ENCODE data around the gene HEXIM2.

DNA sequence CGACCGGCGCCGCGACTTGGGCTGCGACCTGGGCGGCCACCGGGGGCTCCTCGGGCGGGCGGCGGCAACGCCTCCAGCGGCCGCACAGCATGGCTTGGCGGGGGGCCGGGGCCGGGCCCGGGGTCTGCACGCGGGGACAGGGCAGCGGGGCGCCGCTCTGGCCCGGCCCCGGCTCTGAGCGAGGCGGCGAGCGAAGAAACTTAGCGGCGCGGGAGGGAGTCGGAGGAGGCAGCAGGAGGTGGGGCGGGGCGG lies 29.4 kb upstream of the HEXIM2 start, which contains the start of gene PLCD3:
- TF ChIP-seq MXI1 (IDR thresholded peaks at IDR 0.05; ENCODE audit: borderline replicate concordance, low read depth, low read length) (no peak), USF2 (IDR thresholded peaks at IDR 0.05; ENCODE audit: low read depth, low read length) (no peak), SMC3 (IDR thresholded peaks at IDR 0.05; ENCODE audit: low read depth, low read length) (no peak), BHLHE40 (IDR thresholded peaks at IDR 0.05; ENCODE audit: low read depth, low read length) (no peak), CHD1 (IDR thresholded peaks at IDR 0.05; ENCODE audit: low read depth, low read length) (no peak), RFX5 (IDR thresholded peaks at IDR 0.05; ENCODE audit: low read depth, low read length) (no peak), POLR2A (IDR thresholded peaks at IDR 0.05; ENCODE audit: low read depth, low read length) (no peak), MAFK (IDR thresholded peaks at IDR 0.05; ENCODE audit: low read depth, low read length) (no peak), CEBPB (IDR thresholded peaks at IDR 0.05; ENCODE audit: low read depth, low read length) (no peak), RAD21 (IDR thresholded peaks at IDR 0.05; ENCODE audit: low read length) (no peak), NFE2L2 (IDR thresholded peaks at IDR 0.05; ENCODE audit: low read depth, low read length) (no peak), MAZ (IDR thresholded peaks at IDR 0.05; ENCODE audit: borderline replicate concordance, low read depth, low read length) (no peak; the same call in 1 of the 2 replicates)
- TF ChIP-seq, protein P1, sequence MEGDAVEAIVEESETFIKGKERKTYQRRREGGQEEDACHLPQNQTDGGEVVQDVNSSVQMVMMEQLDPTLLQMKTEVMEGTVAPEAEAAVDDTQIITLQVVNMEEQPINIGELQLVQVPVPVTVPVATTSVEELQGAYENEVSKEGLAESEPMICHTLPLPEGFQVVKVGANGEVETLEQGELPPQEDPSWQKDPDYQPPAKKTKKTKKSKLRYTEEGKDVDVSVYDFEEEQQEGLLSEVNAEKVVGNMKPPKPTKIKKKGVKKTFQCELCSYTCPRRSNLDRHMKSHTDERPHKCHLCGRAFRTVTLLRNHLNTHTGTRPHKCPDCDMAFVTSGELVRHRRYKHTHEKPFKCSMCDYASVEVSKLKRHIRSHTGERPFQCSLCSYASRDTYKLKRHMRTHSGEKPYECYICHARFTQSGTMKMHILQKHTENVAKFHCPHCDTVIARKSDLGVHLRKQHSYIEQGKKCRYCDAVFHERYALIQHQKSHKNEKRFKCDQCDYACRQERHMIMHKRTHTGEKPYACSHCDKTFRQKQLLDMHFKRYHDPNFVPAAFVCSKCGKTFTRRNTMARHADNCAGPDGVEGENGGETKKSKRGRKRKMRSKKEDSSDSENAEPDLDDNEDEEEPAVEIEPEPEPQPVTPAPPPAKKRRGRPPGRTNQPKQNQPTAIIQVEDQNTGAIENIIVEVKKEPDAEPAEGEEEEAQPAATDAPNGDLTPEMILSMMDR (conservative IDR thresholded peaks at IDR 0.05; ENCODE audit: low read depth, low read length) = no peak

Data from IMR-90 (cell line).